GM19395 (cell line): ENCODE data around the gene SOX10.

Source experiments
- ATAC-seq: cut with Tn5 transposase; IDR thresholded peaks from one replicate; pipeline ENCODE4 v1.9.1; 2021; ENCODE audit warnings: mild to moderate bottlenecking, moderate library complexity; ENCODE audit not compliant: unreplicated experiment

Gene SOX10

DNA sequence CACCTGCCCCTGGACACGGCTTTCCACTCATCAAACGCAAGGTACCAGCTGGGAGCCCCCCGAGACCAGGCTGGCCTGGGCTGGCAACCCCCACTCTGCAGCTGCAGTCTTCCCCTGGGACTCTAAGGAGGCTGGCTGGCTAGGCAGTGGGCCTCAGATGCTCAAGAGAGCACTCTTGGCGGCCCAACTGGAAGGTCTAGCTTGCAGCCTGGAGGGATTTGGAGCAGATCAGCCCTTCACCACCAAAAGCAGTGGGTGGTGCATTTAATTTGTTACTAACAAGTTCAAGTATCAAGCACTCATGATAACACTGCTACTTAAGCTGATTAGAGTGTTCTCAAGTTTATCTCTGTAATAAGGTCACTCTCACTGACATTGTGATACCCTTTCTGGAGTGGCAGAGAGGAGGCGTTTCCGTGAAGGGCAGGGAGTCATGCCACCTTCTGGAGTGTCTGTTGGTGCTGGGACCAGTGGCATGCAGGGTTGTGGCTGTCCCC lies 52.4 kb downstream of the SOX10 start:
- no peak for ATAC-seq

- no peak for ATAC-seq
Measured at GRCh38 chr22:37930952-37931440, 53.4 kb downstream of the SOX10 start.

DNA sequence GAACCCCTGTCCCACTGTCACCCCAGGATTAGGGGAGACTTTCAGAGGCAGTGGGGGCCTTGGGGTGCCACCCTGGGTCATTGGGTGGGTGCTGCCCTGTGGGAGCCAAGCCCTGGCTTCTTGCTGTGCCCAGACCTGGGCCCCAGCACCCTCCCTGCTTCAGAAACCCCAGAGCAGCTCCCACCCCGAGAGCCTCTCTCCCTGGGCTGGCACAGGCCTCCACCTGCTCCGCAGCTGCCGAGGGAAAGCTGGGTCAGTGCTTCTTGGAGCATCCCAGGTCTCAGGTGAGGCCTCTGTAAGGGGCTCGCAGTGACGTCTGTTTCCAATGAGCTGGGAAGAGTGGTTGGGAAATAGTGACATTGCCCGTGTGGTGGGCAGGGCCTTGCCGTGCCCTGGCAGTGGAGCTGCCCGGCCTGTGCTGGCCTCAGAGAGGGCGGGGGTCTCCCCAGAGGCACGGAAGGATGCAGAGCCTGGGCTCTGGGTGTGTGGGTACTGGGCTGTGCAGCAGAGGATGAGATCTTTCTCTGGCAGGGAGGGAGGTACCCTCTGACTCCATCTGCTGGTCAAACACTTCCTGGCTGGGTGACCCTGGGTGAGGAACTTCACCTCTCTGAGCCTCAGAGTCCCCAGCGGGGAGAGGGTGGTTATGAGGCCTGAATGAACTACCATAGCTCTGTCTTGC lies 53.9 kb downstream of the SOX10 start:
- ATAC-seq = no peak

- no peak for ATAC-seq
Measured at GRCh38 chr22:37929390-37929789, 55.0 kb downstream of the SOX10 start.

DNA sequence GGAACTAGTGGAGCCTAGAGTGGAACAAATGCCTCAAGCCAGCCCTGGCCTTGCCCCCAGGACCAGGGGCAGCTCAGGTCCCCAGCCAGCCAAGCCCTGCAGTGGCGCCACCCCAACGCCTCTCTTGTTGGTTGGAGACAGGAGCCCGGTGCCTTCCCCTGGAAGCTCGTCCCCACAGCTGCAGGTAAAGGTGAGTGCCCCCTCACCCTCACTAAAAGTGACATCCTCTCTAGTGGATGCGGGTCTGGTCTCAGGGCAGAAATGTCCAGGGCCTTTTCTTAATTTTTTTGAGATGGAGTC lies 56.8 kb downstream of the SOX10 start:
- ATAC-seq = no peak

GRCh38 chr22:37926771-37927636 lies 57.4 kb downstream of the SOX10 start:
- ATAC-seq = no peak

- no peak for ATAC-seq
Measured at GRCh38 chr22:37926358-37926757, 58.0 kb downstream of the SOX10 start.

- no peak for ATAC-seq
Measured at GRCh38 chr22:37925767-37926166, 58.6 kb downstream of the SOX10 start.

- no peak for ATAC-seq
Measured at GRCh38 chr22:37925330-37925729, 59.0 kb downstream of the SOX10 start.

- ATAC-seq = no peak
Measured at GRCh38 chr22:37924386-37925065, 59.8 kb downstream of the SOX10 start.

GRCh38 chr22:37923927-37924326 lies 60.4 kb downstream of the SOX10 start:
- ATAC-seq = no peak
